K562 (cell line): ENCODE data around the gene DENND1A. TPM values are rescaled to one million over a fixed set of nuclear protein-coding genes. Genes with fewer than 3 reads are reported as not detected.

Experiments
- ATAC-seq: fragments of 200-7000 bp; cut with Tn5 transposase; 3 replicates; pipeline ENCODE4 v1.9.1; 2020; ENCODE audit warnings: moderate library complexity
- BruUV-seq: library from RNA; stranded (reverse); fragments of 400-500 nt; replicated peaks from 2 replicates; lab custom pipeline; 2021; lab: Mats Ljungman, UMichigan
- CTCF ChIA-PET: fragments of 300-600 bp; formaldehyde crosslinking; extraction: SDS; loops from one replicate; lab custom pipeline; 2021; ENCODE audit warnings: low intra/inter-chr PET ratio; lab: Yijun Ruan, JAX
- POLR2A ChIA-PET: fragments of 300-600, 350-650 bp; sonication (Branson Sonifier 250); formaldehyde crosslinking; extraction: SDS; loops from one replicate; lab custom pipeline; 2021; ENCODE audit warnings: antibody characterized with exemption, inconsistent platforms; lab: Yijun Ruan, JAX
- DNase-seq, 4 experiments: peaks; one replicate each; pipeline versions ENCODE4 v3.0.0 to v3.0.0-alpha.2; 2011 to 2018; ENCODE audit warnings: low spot score in 3 of 4, mixed read lengths in 3 of 4; ENCODE audit errors: extremely low read depth in 1 of 4
- FAIRE-seq: peaks from 2 replicates; lab custom pipeline; 2011; peaks lifted over from hg19 to GRCh38; lab: Jason Lieb, UNC
- H2AFZ ChIP-seq: 2 replicates; pipeline ENCODE4 v1.6.0; 2011; ENCODE audit warnings: low read depth, low read length, control low read depth, inconsistent platforms
- H3K27ac ChIP-seq: fragments of 200-600 bp; 3 replicates; pipeline ENCODE4 v1.8.0; 2011; ENCODE audit warnings: low read depth, mild to moderate bottlenecking, control low read depth, inconsistent platforms, low read length, moderate library complexity, mixed read lengths; ENCODE audit errors: extremely low read depth
- H3K27me3 ChIP-seq, 2 experiments: fragments of 300-600 bp in 1 of 2; 2 replicates in 1 of 2; 3 replicates in 1 of 2; pipeline versions ENCODE4 v1.6.0 to v1.8.0; 2011; ENCODE audit warnings: inconsistent platforms in 2 of 2, low read length in 2 of 2, mild to moderate bottlenecking in 1 of 2, mixed read lengths in 1 of 2, moderate library complexity in 1 of 2; ENCODE audit not compliant: control insufficient read depth in 2 of 2, insufficient read depth in 2 of 2
- H3K36me3 ChIP-seq: fragments of 300-600 bp; 3 replicates; pipeline ENCODE4 v1.8.0; 2011; ENCODE audit warnings: mild to moderate bottlenecking, low read length, inconsistent platforms; ENCODE audit not compliant: control insufficient read depth, insufficient read depth
- H3K4me1 ChIP-seq, 2 experiments: fragments of 200-600 bp in 1 of 2; replicated peaks in 1 of 2; 2 replicates in 1 of 2; 3 replicates in 1 of 2; pipeline versions ENCODE4 v1.5.1 to v1.8.0; 2011; ENCODE audit warnings: inconsistent platforms in 2 of 2, low read length in 2 of 2, mild to moderate bottlenecking in 1 of 2, mixed read lengths in 1 of 2, moderate library complexity in 1 of 2; ENCODE audit not compliant: control insufficient read depth in 2 of 2, insufficient read depth in 2 of 2
- H3K4me2 ChIP-seq: 2 replicates; pipeline ENCODE4 v1.6.1; 2011; ENCODE audit warnings: low read length, control low read depth, inconsistent platforms, mixed read lengths; ENCODE audit not compliant: insufficient read depth
- H3K4me3 ChIP-seq: fragments of 200-600 bp; sonication (generic), shearing (Covaris generic); 2 replicates; pipeline ENCODE4 v1.5.1; 2016; ENCODE audit warnings: control low read depth, inconsistent platforms
- H3K79me2 ChIP-seq: fragments of 200-600 bp; 3 replicates; pipeline ENCODE4 v1.8.0; 2011; ENCODE audit warnings: low read length, inconsistent platforms; ENCODE audit not compliant: control insufficient read depth, insufficient read depth
- H3K9ac ChIP-seq, 2 experiments: 2 replicates each; pipeline versions ENCODE4 v1.6.0 to v1.6.1; 2011; ENCODE audit warnings: low read depth in 2 of 2, low read length in 2 of 2, control low read depth in 1 of 2, inconsistent platforms in 1 of 2, mild to moderate bottlenecking in 1 of 2, mixed read lengths in 1 of 2; ENCODE audit not compliant: insufficient read depth in 1 of 2
- H3K9me1 ChIP-seq: one replicate; pipeline ENCODE4 v1.6.0; 2011; ENCODE audit warnings: inconsistent platforms, mild to moderate bottlenecking, low read length, moderate library complexity; ENCODE audit not compliant: control insufficient read depth, insufficient read depth
- H3K9me3 ChIP-seq: replicated peaks from 2 replicates; pipeline ENCODE4 v1.5.1; 2011; ENCODE audit warnings: low read depth, low read length, inconsistent platforms; ENCODE audit not compliant: control insufficient read depth, insufficient read depth
- H4K20me1 ChIP-seq: replicated peaks from 2 replicates; pipeline ENCODE4 v1.6.1; 2011; ENCODE audit warnings: low read length, inconsistent platforms, mixed read lengths; ENCODE audit not compliant: control insufficient read depth, insufficient read depth
- BCL6 ChIP-seq: fragments of 250-450 bp; sonication (Bioruptor Pico); IDR thresholded peaks from 2 replicates; pipeline ENCODE4 v1.4.0; 2020
- CCNT2 ChIP-seq: IDR thresholded peaks from 2 replicates; pipeline ENCODE4 v1.6.1; 2011; ENCODE audit warnings: borderline replicate concordance, low read depth, mild to moderate bottlenecking, moderate library complexity, mixed read lengths, low read length; ENCODE audit not compliant: insufficient read length; ENCODE audit errors: extremely low read depth
- PHB ChIP-seq: fragments of 250-450 bp; sonication (Bioruptor Pico); IDR thresholded peaks from 2 replicates; pipeline ENCODE4 v1.5.0; 2021
- PRMT5 ChIP-seq: sonication (generic); formaldehyde crosslinking; IDR thresholded peaks from 2 replicates; pipeline ENCODE4 v1.5.0; 2020; ENCODE audit warnings: missing genetic modification reagents
- RHOXF2B ChIP-seq: fragments of 250-450 bp; sonication (Bioruptor Pico); conservative IDR thresholded peaks from 2 replicates; pipeline ENCODE4 v1.5.1; 2021
- TCFL5 ChIP-seq: fragments of 250-450 bp; sonication (Bioruptor Pico); conservative IDR thresholded peaks from 2 replicates; pipeline ENCODE4 v1.6.1; 2021; ENCODE audit warnings: mild to moderate bottlenecking, moderate library complexity, matching md5 sums
- ZNF239 ChIP-seq: fragments of 250-450 bp; sonication (Bioruptor Pico); IDR thresholded peaks from 2 replicates; pipeline ENCODE4 v1.4.0; 2020; ENCODE audit warnings: mild to moderate bottlenecking
- WGBS: fragments of 100-300 bp; shearing (Covaris generic); methylation state at CpG from one replicate; pipeline ENCODE4 v1.1.6; 2016; ENCODE audit warnings: low coverage, mixed read lengths; ENCODE audit not compliant: insufficient coverage; ENCODE audit errors: missing lambda C conversion rate; 5-methylcytosine and 5-hydroxymethylcytosine counted together
- in situ Hi-C: fragments of 300-500 bp; cut with MboI; formaldehyde crosslinking; loops from 4 replicates; pipeline ENCODE4 v1.15.0; 2018; ENCODE audit warnings: inconsistent platforms, mixed read lengths
- intact Hi-C: fragments of 100-400 bp; cut with micrococcal nuclease; formaldehyde crosslinking; loops from 2 replicates; pipeline ENCODE4 v1.14.2; 2022
- polyA plus RNA-seq, 8 experiments: library from polyadenylated mRNA; depleted of rRNA in 4 of 8; stranded (reverse) in 5 of 8; unstranded in 3 of 8; fragments of >200 nt; fragmentation: Nextera tagmentation in 2 of 8; fragmentation: Illumina TruSeq in 1 of 8; extraction: Ambion mirVana in 2 of 8; extraction: Trizol in 1 of 8; gene quantifications; 2 replicates each; pipeline versions ENCODE4 v1.2.1 to v1.2.3, GENCODE V29; 2011 to 2014; ENCODE audit warnings: inconsistent platforms in 1 of 8, missing spikeins in 1 of 8
- total RNA-seq, 7 experiments: library from RNA; depleted of rRNA in 6 of 7; stranded (reverse); fragments of >200 nt in 6 of 7; fragmentation: Illumina TruSeq in 2 of 7; extraction: Trizol in 2 of 7; gene quantifications; 2 replicates each; pipeline versions ENCODE4 v1.2.1 to v1.2.3, GENCODE V29; 2011 to 2021; ENCODE audit warnings: low replicate concordance in 1 of 7
- TF ChIP-seq, protein P1 (sequence below): sonication (generic); formaldehyde crosslinking; IDR thresholded peaks from 2 replicates; pipeline ENCODE4 v1.8.0; 2022; ENCODE audit warnings: mild to moderate bottlenecking, missing genetic modification reagents, borderline replicate concordance
- TF ChIP-seq, protein P2 (sequence below): fragments of 450-650 bp; IDR thresholded peaks from 2 replicates; pipeline ENCODE4 v1.7.1; 2018; ENCODE audit warnings: mild to moderate bottlenecking, low read depth; ENCODE audit not compliant: partially characterized antibody
- TF ChIP-seq, protein P3 (sequence below): fragments of 250-450 bp; sonication (Bioruptor Pico); IDR thresholded peaks from 2 replicates; pipeline ENCODE4 v1.8.0; 2021; ENCODE audit warnings: borderline replicate concordance, mild to moderate bottlenecking, moderate library complexity; ENCODE audit not compliant: poor library complexity, severe bottlenecking

Gene DENND1A
- total and polyA plus RNA-seq, 9 of the 15 experiments (the other 6 are each of a cell fraction or from before 2014, with no cell fraction given), result 7.6 to 29.5 (median 15.7) TPM

DNA sequence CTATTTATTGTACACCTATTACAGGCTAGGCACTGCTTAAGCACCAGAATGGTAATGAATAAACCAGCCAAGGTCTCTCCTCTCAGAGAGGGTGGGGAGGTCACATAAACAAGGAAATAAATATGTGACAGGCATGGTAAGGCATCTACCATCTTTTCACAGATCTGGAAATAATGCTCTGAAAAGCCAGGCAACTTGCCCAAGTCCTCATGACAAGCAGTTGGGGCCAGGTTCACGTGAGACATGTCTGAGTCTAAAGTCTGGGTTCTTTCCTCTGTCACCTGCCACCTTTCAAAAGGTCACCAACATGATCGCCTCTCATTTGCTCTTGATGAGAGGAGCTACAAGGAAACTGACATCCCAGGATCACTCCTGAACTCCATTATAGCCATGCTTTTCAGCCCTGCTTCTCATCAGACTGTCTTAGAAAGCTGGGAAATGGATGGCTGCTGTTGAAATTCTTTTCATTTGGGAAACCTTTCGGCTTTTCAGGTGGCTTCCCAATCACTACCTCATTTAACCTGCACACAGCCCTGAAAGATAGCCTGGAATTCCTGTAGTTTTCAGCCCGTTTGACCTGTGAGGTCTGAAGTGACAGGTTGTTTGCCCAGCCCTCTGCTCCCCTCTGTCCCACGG lies 450.8 kb downstream of the DENND1A start:
- Histone ChIP-seq H3K36me3 (no peaks in the 10 kb centered on the region), H3K27me3 (no peaks in the 10 kb centered on the region), H3K9me1 (no peaks in the 10 kb centered on the region), H3K9ac (no peak overlapping the region), H3K4me2 (no peak overlapping the region), H3K27ac (no peak overlapping the region), H3K4me1 (0 out of 5 replicates have a peak, but pooled peaks cover 0 to 2% of the 10 kb centered on the region in 2 experiments), H4K20me1 (0 out of 2 replicates have a peak, but pooled peaks cover 4% of the 10 kb centered on the region), H3K4me3 (no peak overlapping the region), H2AFZ (no peak overlapping the region), H3K9me3 (no peaks in the 10 kb centered on the region), H3K79me2 (no peaks in the 10 kb centered on the region)
- POLR2A ChIA-PET, result interaction anchor here (1.1 kb wide), 1 partner anchor 16 kb away, joined by 3 read pairs; no protein-coding TSS in a partner anchor
- no TSS peak for BruUV-seq
- FAIRE-seq (no peak), DNase-seq (no peak), ATAC-seq (no peak)
- intact Hi-C loops, result no loop called here
- in situ Hi-C loops, result no loop called here
- 28% methylated on average over 5 of the region's 5 CpGs for WGBS
- CTCF ChIA-PET, result no interaction called here
- TF ChIP-seq TCFL5 (CRISPR knock-in tag) (no peak), CCNT2 (no peak), BCL6 (CRISPR knock-in tag) (no peak), ZNF239 (no peak)

DNA sequence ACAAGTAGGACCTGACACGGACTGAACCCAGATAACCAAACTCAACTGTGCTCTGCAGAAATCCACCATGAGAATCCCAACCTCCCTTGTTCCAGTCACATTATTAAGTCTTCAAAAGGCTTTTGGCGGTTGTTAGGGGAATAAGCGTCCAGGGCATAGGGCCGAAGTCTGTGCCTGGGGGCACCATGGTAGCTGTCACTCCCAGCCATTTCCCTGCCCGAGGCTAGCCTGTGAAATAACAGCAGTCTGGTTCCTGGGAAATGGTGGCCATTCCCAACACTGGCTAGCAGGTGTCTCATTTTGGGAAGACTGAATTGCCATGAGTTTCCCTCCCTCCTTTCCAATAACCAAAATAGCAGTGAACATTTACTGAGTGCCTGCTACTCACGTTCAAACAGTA lies 451.8 kb downstream of the DENND1A start:
- TF ChIP-seq RHOXF2B (CRISPR knock-in tag), result no peak
- TF ChIP-seq, protein P1, sequence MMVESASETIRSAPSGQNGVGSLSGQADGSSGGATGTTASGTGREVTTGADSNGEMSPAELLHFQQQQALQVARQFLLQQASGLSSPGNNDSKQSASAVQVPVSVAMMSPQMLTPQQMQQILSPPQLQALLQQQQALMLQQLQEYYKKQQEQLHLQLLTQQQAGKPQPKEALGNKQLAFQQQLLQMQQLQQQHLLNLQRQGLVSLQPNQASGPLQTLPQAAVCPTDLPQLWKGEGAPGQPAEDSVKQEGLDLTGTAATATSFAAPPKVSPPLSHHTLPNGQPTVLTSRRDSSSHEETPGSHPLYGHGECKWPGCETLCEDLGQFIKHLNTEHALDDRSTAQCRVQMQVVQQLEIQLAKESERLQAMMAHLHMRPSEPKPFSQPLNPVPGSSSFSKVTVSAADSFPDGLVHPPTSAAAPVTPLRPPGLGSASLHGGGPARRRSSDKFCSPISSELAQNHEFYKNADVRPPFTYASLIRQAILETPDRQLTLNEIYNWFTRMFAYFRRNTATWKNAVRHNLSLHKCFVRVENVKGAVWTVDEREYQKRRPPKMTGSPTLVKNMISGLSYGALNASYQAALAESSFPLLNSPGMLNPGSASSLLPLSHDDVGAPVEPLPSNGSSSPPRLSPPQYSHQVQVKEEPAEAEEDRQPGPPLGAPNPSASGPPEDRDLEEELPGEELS (CRISPR knock-in tag), result no peak
- no peak for TF ChIP-seq PRMT5 (CRISPR knock-in tag)
- TF ChIP-seq, protein P2, sequence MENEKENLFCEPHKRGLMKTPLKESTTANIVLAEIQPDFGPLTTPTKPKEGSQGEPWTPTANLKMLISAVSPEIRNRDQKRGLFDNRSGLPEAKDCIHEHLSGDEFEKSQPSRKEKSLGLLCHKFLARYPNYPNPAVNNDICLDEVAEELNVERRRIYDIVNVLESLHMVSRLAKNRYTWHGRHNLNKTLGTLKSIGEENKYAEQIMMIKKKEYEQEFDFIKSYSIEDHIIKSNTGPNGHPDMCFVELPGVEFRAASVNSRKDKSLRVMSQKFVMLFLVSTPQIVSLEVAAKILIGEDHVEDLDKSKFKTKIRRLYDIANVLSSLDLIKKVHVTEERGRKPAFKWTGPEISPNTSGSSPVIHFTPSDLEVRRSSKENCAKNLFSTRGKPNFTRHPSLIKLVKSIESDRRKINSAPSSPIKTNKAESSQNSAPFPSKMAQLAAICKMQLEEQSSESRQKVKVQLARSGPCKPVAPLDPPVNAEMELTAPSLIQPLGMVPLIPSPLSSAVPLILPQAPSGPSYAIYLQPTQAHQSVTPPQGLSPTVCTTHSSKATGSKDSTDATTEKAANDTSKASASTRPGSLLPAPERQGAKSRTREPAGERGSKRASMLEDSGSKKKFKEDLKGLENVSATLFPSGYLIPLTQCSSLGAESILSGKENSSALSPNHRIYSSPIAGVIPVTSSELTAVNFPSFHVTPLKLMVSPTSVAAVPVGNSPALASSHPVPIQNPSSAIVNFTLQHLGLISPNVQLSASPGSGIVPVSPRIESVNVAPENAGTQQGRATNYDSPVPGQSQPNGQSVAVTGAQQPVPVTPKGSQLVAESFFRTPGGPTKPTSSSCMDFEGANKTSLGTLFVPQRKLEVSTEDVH, result no peak
- no peak for TF ChIP-seq PHB (CRISPR knock-in tag)
- TF ChIP-seq, protein P3, sequence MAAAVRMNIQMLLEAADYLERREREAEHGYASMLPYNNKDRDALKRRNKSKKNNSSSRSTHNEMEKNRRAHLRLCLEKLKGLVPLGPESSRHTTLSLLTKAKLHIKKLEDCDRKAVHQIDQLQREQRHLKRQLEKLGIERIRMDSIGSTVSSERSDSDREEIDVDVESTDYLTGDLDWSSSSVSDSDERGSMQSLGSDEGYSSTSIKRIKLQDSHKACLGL (CRISPR knock-in tag), result no peak
- BruUV-seq, result no TSS peak
- no peak for ATAC-seq

More for the DNA sequence above, 451.8 kb downstream of the DENND1A start:
- 0 out of 5 replicates have a peak, but pooled peaks cover 0 to 1% of the 10 kb centered on the region in 2 experiments for H3K4me1 ChIP-seq
- H3K79me2 ChIP-seq, result no peaks in the 10 kb centered on the region
- no peaks in the 10 kb centered on the region for H4K20me1 ChIP-seq
- no peak overlapping the region for H3K27ac ChIP-seq
- H3K36me3 ChIP-seq, result no peaks in the 10 kb centered on the region
- H3K4me2 ChIP-seq, result no peak overlapping the region
- intact Hi-C loops, result no loop called here
- no peak for DNase-seq
- in situ Hi-C loops, result no loop called here
- CTCF ChIA-PET, result no interaction called here
- no peak overlapping the region for H3K9ac ChIP-seq
- no peak overlapping the region for H3K4me3 ChIP-seq
- no peaks in the 10 kb centered on the region for H3K9me3 ChIP-seq
- 48% methylated on average over 6 of the region's 6 CpGs for WGBS
- H3K9me1 ChIP-seq, result no peaks in the 10 kb centered on the region
- no peak for FAIRE-seq
- H2AFZ ChIP-seq, result no peak overlapping the region
- POLR2A ChIA-PET, result no interaction called here
- H3K27me3 ChIP-seq, result no peaks in the 10 kb centered on the region
